Middle frontal gyrus (tissue), 1 donor: Measurements from ENCODE around the gene PPP5C.
A peak's percentile ranks its signal among the peaks of the same experiment; 100 is the strongest.
"Not testable (repeated sequence)": the region's sequence is repeated elsewhere in the genome, so short reads cannot be mapped to it uniquely, and the experiment has no call there.

Experiments
- DNase-seq: peaks from one replicate; pipeline ENCODE4 v3.0.0-alpha.2; 2015; ENCODE audit warnings: low spot score; ENCODE audit errors: extremely low spot score

Gene PPP5C

DNA sequence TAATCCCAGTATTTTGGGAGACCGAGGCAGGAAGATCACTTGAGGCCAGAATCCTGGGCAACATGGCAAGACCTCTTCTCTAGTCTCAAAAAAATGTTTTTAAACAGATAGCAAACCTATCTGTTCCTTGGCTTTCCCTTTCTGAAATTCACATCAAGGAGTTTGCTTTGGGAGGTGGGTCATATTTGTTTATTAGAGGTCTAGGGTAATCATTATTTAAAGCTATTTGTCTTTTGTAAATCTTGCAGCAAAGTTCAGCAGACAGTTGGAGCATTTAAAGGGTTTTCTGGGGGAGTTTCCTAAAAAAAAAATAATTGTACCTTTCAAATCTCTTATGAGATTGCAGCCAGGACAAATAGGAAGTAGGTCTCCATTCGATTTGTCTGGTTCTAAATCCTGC, 17.5 kb downstream of the PPP5C start:
- DNase-seq: no peak

DNA sequence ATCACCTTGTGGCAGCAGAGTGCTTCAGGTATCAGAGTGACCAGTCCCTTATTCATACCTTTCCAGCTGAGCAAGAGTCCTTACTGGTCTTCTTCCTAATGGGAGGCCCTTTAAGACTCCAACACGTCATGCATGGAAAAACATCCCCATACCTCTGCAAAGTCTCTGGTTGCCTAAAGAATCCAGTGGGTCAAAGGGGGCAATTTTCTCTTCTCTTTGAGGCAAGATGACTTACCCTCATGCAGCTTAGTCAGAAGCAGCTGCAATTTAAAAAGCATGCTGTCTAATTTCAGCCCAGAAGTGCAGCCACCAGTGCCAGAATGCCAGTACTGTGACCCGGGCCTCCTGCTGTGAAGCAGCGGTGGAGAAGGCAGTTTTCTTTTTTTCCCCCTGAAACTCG, 18.7 kb downstream of the PPP5C start:
- DNase-seq: no peak

DNA sequence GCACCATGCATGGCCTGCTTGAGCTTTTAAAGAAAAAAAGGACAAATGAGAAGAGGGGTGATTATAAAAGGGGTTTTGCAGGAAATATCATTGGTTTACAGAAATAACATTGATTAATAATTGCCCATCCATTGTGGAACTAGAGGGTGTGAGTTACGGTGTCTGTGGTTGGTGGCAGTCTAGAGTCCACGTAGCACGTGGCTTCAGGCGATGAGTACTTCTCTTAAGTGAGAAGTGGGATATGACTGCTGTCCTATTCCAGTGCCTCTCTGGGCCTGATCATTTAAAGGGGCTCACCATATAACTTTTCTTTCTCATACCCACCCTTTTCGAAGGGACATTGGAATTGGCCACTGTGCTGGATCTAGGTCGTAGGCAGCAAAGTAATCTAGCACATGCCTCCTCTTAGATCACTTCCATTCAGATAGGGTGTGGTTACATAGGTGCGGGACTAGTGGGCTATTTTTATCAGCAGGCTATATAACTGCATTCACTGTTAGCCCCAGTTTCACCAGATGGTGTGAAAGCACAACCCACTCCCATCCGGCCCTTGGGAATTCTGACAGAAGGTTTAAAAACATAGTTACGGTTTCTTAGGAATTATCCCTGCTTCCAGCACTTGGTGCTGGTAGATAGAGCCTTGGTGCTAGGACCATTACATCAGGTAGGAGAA, 19.9 kb downstream of the PPP5C start:
- DNase-seq: peak; percentile 40

DNA sequence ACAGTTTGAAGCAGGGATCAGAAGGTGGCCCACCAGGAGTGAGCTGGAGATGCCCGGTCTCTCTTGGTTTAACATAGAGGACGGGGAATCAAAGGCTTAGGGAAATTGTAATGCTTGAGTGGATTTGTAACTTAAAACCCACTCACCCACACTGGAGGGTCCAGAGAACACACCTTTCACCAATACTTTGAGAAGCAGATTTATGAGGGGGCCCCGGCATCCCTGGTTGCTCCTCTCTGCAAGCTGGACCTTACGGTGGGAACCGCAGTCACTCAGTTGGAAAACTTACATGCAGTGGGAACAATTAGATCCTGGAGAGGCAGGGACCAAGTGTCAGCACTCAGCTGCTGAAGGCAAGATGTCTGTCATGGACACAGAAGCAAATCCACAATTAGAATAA, 20.5 kb downstream of the PPP5C start:
- DNase-seq: no peak

DNA sequence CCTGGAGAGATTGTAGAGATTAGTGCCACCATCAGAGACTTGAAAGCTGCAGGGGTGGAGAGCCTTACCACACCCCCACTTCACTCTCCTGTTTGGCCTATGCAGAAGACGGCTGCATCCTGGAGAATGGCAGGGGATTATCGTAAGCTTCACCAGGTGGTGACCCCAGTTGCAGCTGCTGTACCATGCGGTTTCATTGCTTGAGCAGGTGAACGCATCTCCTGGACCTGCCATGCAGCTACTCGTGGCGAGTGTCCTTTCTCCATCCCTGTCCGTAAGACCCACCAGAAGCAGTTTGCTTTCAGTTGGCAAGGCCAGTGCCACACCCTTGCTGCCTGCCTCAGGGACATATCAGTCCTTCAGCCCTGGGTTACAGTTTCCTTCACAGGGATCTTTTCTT, 21.2 kb downstream of the PPP5C start:
- no peak for DNase-seq

DNA sequence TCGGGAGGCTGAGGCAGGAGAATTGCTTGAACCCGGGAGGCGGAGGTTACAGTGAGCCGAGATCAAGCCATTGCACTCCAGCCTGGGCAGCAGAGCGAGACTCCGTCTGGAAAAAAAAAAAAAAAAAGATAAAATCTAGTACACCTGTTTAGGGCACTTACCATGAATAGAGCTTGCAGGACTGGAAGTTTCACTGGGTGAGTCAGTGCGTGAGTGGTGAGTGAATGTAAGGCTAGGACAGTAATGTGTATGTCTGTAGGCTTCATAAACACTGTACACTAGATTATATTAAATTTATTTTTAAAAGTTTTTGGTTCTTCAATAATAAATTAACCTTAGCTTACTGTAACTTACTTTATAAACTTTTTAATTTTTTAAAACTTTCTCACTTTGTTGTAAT, 22.9 kb downstream of the PPP5C start:
- no peak for DNase-seq

DNA sequence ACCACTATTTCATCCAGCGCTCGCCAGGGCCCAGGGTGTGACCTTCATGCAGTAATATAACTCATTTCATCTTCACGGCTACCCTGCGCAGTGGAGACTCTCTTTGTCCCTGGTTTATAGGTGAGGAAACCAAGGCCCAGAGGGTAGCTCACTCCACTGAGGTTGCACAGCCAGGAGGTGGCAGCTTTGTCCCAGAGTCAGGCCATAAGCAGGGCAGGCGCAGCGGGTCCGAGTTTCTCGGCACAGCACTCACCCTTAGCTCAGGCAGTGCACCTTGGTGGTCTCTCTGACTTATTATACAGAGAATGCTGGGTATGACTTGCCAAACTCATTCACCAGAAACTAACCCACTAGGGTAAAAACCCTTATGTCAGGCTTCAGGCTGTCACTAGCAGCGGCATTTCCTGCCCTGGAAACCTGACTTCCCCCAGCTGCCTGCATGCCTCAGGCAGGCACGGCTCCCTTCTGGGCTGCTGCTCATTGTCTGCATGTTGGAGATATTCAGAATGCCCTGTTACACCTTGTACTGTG, 24.5 kb downstream of the PPP5C start:
- no peak for DNase-seq

DNA sequence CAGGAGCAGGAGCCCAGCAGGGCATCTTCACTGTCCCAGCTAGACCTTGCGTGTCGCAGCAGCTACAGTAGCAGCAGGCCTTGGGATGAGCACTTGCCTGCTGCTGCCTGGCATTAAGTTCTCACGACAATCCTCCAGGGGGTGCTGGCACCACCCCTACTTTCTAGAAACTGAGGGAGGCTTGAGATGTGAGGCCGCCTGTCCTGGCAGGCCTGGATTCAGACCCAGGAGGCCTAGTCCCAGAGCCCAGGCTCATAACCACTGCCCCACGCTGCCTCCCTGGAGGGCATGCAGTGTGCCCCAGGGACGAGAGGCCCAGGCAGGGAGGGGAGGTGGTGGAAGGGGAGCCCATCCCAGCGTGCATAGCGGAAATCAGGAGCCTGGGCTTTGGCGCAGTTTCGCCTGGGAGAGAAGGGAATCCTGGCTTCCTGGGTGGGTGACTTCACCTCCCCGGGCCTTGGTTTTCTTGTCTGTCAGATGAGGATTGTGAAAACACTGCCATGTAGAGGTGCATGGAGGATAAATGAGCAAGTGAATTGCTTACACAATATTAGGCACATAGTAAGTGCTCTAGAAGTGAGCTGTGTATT, 26.1 kb downstream of the PPP5C start:
- no peak for DNase-seq

DNA sequence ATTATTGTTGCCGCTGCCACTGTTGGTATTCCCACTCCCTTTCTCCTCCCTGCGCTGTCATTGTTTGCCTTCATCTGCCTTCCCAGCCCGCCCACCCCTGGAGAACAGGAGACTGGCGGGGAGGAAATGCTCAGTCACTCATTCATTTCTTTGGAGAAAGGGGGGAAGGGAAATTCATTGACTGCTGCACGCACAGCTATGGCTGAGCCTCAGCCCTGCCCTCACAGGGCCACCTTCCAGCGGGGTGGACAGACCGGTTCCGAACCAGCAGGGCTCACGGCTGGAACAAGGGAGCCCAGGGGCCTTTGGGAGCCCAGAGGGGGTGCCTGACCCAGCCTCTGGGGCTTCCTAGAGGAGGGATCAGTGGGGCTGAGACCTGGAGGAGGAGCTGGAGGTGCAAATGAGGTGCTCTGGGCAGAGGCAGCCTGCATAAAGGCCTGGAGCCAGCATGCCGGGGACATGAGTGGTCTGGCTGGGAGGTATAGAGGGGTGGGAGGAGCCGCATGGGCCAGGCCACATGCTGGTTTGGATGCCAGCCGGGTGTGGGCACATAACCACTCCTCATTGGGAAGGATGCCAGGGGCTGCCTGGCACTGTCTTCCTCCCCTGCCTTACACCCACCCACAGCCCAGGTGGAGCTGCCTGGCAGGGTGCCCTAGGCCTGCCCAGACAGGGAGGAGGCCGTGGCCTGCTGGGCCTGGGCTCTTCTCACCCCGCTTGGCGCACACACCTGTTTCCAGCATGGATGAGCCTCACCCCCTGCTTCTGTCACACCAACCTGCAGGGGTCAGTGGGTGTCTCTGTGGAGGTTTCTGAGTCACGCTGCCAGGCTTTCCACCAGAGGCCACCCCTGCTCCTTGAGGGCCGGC, 26.8 kb downstream of the PPP5C start:
- DNase-seq: no peak

DNA sequence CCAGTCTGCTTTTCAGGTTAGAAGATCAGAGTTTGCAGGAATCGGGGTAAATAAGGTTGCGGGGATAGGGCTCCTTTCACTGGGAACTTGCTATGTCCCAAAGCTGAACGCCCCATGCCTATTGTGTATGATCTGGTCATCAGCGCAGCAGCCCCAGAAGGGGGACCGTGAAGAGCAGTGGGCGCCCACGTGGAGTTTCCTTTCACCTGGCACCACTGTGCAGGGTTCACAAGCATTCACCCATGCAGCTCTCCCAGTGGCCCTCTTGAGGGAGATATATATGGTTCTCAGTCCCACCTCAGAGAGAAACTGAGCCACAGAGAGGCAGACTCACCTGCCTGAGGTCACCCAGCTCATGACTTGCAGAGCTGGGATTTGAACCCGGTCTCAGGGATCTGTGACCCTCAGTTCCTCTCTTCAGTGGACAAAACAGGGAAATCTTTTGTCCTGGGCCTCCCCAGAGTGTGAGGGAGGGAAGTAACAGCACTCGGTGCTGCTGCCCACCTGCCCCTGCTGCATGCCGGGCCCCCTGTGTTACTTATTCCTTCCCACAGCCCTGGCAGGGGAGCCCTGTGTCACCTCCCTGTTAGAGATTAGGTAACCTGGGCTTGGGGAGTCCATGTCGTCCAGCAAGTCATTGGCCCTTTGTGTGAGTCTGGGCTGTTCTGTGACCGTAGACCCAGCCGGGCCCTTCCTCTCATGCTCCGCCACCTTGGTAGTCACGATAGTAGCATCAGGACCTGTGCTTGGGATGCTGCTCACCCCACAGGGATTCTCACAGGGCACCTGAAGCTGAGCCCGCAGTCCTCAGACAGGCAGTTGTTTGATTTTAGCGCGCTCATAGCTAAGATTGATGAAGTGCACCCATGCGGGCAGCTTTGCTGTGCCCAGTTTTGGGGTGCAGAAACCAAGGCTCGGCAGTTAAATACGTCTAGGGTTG, 27.9 kb downstream of the PPP5C start:
- DNase-seq: no peak

DNA sequence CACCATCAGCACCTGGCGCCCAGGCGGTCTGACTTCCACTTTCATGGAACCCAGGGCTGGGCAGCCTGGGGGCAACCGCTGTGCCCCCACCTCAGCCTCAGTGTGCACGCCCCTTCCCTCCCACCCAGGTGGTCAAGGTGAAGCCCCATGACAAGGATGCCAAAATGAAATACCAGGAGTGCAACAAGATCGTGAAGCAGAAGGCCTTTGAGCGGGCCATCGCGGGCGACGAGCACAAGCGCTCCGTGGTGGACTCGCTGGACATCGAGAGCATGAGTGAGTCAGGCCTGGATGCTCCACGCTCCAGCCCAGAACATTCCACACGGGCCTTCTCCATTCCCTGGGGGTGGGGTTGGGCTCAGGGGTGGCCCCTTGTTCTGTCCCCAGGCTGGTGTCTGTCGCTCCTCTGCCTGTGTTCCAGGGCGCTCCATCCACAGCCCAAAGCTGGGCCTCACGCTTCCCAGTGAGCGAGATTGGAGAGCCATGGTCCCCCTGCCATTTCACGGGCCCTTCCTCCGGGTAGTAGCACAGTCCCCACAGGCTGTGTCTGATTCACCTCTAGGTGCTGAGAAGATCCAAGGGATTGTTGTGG, 28.7 kb downstream of the PPP5C start:
- DNase-seq: not testable (repeated sequence)

DNA sequence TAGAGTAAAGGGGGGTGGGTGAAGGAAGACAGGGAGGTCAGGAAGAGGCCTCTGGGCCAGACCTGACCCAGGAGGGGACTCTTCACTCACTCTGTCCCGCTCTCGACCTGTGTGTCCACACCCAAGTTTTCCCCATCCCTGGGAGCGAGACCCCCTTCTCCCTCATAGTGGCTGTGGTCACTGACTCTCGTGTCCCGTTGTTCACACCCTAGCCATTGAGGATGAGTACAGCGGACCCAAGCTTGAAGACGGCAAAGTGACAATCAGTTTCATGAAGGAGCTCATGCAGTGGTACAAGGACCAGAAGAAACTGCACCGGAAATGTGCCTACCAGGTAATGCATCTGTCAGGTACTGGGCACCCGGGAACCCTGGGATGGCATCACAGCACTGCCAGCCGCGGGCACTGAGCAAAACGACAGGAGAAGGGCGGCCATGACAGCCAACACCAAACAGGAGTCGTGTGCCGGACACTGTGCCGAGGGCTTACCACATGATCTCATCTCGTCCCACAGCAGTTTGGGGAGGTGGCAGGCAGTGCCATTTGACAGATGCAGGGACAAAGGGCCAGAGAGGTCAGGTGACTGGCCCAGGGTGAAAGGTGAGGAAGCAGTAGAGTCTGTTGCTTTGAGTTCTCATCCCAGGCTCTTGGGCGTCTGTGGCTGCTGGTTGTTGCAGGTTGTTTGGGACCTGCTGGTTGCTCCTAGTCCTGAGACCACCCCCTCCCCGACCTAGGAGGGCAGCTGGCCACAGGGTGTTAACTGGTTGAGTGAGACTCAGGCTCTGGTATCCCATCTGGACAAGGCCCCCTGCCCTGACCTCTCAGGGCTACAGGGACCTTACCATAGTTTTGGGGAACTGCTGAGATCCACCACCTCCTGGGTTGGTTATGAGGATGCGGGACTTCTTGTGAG, 29.6 kb downstream of the PPP5C start:
- DNase-seq: no peak

DNA sequence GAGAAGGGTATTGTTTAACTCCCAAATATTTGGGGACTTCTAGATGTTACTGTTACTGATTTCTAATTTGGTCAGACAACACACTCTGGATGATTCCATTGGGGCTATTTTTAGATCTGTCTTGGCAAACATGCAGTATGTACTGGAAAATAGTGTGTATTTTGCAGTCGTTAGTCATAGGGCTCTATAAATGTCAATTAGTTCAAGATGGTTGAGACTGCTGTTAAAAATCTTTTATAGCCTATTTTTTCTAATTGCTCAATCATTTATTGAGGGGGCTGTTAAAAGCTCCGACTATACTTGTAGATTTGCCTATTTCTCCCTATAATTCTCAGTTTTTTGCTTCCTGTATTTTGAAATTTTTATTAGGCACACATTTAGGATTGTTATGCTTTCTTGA, 31.4 kb downstream of the PPP5C start:
- DNase-seq: no peak

DNA sequence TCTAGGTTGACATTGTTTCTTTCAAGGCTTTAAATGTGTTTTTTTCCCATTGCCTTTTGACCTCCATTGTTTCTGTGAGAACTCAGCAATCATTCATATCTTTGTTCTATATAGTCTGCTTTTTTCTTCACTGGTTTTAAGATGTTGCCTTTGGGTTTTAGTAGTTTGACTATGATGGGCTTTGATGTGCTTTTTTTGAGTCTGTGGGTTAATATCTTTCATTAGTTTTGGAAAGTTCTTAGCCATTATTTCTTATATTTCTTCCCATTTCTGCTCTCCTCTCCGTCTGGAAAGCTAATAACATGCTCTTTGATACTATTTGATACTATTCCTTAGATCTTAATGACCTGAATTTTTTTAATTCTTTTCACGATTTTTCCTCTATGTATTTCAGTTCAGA, 33.8 kb downstream of the PPP5C start:
- DNase-seq: no peak

DNA sequence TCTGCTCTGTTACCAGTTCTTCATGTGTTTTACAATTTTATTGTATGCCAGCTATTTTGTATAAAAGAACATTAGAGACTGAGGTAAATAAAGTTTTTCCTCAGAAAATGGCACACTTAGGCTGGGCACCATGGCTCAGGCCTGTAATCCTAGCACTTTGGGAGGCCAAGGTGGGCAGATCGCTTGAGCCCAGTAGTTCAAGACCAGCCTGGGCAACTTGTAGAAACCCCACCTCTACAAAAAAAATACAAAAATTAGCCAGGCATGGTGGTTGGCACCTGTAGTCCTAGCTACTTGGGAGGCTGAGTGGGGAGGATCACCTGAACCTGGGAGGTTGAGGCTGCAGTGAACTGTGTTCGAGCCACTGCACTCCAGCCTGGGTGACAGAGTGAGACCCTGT, 34.5 kb downstream of the PPP5C start:
- DNase-seq: no peak

DNA sequence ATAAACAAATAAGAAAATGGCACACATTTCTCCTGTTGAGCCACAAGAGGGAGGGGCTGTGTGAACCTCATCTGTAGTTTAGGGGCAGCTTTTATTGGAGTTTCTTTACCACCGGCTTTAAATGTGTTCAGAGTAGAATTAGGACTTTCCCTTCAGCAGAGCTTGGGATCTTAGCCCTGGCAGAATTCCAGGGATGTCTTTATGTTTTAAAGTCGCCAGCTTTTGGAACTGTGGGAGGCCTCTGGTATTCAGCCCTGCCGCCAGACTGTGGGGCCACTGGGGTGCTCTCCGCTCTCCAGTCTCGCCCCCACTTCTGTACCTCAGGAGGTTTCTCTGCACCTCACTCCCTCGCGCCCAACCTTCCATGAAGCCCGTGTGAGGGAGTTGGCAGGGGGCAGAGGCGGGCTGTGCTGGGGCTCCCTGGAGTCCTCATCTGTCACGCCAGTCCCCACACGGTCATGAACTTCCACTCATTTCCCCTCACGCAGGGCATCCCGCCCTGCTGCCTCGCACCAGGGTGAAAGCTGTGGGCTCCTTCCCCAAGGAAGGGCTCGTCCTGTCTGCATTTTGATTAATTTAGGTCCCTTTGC, 35.0 kb downstream of the PPP5C start:
- DNase-seq: no peak

DNA sequence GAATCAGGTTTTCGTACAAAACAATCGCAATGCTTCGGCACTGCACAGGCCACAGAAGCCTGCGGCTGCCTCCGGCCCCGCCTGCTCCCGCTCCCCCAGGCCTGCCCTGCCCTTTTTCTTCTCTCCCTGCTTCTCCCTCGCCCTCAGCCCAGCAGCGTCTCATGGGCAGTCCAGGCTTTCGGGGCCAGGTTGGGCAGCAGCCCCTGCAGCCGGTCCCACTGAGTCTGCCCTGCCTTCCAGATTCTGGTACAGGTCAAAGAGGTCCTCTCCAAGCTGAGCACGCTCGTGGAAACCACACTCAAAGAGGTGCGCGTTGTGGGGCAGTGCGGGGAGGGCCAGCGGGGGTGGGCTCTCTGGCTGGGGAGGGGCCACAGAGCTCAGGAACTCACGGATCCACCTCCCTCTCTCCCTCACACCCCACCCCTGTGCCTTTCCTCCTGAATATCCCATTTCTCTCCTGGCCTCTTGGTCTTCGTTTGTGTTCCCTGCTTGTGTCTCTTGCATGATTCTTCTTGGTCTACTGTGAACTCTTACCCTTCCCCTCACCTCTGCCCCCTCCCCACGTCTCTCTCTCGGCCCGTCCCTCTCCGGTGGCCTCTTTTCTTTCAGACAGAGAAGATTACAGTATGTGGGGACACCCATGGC, 36.4 kb downstream of the PPP5C start:
- no peak for DNase-seq

DNA sequence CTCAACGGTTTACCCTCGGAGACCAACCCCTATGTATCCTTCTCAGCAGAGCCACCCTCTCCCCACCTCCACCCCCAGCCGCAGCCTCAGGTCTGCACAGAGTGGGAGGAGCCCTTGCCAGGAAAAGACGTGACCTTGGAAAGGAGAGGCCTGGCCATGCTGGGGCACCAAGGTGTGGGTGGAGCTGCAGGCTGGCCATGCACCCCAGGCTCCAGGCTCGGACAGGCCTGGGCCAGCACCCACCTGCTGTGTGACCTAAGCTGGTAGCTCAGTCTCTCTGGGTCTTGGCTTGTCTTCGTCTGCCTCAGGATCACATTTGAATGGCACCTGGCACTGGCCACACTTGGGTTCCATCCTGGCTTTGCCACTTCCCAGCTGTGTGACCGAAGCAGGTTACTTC, 37.0 kb downstream of the PPP5C start:
- no peak for DNase-seq

DNA sequence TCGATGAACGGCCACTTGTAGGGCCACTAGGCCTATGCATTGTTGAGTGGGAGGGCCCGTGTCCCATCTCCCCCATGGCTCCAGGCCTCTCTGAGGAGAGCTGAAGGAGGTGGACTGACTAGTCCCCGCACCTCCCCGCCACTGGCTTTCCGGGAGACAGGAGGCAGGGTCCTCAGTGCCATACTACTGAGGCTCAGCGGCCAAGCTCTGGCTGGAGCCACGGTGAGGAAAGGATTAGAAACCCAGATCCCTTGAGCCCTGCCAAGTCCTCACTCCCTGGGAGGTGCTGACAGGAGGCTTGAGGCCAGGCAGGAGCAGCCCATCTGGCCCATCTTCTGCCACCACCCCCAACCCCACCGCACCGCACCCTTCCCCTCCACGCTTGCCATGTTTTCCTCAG, 37.5 kb downstream of the PPP5C start:
- no peak for DNase-seq
